ENCODE results near the gene RALGAPA2. TPM values are rescaled to one million over a fixed set of nuclear protein-coding genes. Genes with fewer than 3 reads are reported as not detected.

RALGAPA2 gene
- total RNA-seq, 4 donors from 2014 or later = 89.7 to 126 (median 97.8) TPM

DNA sequence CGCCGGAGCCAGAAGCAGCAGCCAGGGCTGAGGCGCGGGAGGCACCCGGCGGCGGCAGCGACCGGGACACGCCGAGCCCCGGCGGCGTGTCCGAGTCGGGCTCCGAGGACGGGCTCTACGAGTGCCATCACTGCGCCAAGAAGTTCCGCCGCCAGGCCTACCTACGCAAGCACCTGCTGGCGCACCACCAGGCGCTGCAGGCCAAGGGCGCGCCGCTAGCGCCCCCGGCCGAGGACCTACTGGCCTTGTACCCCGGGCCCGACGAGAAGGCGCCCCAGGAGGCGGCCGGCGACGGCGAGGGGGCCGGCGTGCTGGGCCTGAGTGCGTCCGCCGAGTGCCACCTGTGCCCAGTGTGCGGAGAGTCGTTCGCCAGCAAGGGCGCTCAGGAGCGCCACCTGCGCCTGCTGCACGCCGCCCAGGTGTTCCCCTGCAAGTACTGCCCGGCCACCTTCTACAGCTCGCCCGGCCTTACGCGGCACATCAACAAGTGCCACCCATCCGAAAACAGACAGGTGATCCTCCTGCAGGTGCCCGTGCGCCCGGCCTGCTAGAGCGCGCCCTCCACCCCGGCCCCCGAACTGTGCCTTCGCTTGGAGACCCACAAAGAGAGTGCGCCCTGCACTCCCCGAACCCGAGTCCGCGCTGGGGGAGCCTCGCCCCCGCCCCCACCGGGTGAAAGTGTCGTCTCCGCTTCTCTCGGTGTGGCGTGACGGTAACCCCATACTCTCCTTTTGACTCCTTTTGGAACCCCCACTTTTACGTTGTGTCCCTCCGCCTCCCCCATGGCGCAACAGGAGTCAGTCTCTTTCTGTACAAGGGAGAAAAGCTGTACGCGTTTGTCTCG is 343.0 kb downstream of the RALGAPA2 start:
- peak in 1 of 6 experiments; percentile 13 for TF ChIP-seq CTCF (IDR thresholded peaks at IDR 0.05)
- no peak for TF ChIP-seq POLR2A (IDR thresholded peaks at IDR 0.05)
- intact Hi-C loops (cut with DNase I) = no loop called here
- Histone ChIP-seq H3K27me3 (peaks cover 35% of the 10 kb centered on the region), H3K27ac (no peak overlapping the region), H3K4me3 (replicated peaks in 1 of 3) (peak overlapping the region in 1 of 3 donors; percentile 11), H3K4me1 (peaks cover 12 to 39% of the 10 kb centered on the region in 2 donors), H3K36me3 (no peaks in the 10 kb centered on the region), H3K9me3 (no peaks in the 10 kb centered on the region)
- peak; percentile 41 to 51 for DNase-seq
- 0 to 4% methylated on average over 11 to 22 of the region's 86 CpGs for WGBS, 2 donors

DNA sequence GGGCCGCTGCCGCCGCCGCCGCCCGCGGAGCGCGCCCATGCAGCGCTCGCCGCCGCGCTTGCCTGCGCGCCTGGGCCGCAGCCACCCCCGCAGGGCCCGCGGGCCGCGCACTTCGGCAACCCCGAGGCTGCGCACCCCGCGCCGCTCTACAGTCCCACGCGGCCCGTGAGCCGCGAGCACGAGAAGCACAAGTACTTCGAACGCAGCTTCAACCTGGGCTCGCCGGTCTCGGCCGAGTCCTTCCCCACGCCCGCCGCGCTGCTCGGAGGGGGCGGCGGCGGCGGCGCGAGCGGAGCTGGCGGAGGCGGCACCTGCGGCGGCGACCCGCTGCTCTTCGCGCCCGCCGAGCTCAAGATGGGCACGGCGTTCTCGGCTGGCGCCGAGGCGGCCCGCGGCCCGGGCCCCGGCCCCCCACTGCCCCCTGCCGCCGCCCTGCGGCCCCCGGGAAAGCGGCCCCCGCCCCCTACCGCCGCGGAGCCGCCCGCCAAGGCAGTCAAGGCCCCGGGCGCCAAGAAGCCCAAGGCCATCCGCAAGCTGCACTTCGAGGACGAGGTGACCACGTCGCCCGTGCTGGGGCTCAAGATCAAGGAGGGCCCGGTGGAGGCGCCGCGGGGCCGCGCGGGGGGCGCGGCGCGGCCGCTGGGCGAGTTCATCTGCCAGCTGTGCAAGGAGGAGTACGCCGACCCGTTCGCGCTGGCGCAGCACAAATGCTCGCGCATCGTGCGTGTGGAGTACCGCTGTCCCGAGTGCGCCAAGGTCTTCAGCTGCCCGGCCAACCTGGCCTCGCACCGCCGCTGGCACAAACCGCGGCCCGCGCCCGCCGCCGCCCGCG is 343.8 kb downstream of the RALGAPA2 start:
- no peak for TF ChIP-seq CTCF (IDR thresholded peaks at IDR 0.05)
- no peak for TF ChIP-seq POLR2A (IDR thresholded peaks at IDR 0.05)
- peaks cover 43% of the 10 kb centered on the region for H3K27me3 ChIP-seq

DNA sequence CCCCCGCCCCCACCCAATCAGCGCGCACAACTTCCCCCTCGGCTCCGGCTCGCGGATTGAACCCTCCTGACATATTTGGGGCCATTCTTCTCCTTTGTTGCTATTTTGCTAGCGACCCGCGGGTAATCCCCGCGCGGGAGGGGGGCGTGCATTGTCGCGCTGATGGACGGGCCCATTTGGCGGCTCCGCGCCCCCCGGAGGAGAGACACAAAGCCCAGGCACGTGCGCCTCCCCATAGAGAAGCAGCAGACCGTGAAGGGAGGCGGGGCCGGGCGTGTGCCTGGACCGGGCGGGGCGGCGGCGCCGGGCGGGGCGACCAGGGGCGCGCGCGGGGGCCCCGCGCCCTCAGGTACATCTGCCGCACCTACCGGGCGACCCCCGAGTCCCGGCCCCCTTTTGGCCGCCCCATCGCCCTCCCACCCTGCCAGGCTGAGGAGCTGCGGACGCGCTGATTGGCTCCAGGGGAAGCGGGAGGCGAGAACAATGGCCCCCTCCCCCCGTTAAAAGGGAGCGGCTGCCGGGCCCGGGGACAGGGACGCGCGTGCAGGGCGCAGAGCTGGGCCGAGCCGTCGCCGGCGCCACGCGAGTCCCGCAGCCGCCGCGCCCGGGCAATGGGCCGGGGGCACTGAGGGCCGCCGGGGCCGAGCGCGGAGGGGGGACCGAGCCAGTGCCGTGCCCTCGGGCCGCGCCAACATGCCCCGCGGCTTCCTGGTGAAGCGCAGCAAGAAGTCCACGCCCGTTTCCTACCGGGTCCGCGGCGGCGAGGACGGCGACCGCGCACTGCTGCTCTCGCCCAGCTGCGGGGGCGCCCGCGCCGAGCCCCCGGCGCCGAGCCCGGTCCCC is 344.6 kb downstream of the RALGAPA2 start, which contains the start of gene INSM1:
Gene INSM1, plus strand, starts transcription at position 530 of the 843 bp plus-strand sequence. Its CDS starts 164 bp downstream, at position 694.
- Histone ChIP-seq H3K27ac (no peak within 1 kb of the TSS), H3K36me3 (no peaks in the 10 kb centered on the region), H3K9me3 (no peaks in the 10 kb centered on the region), H3K4me1 (peaks cover 18 to 51% of the 10 kb centered on the region in 2 donors), H3K4me3 (replicated peaks in 1 of 3) (no peak within 1 kb of the TSS), H3K27me3 (peaks cover 44% of the 10 kb centered on the region)
- no peak for TF ChIP-seq CTCF (IDR thresholded peaks at IDR 0.05)
- TF ChIP-seq POLR2A (IDR thresholded peaks at IDR 0.05) = no peak
- intact Hi-C loops (cut with DNase I) = no loop called here
- 0 to 5% methylated on average over 4 to 18 of the region's 108 CpGs for WGBS, 2 donors
- DNase-seq = no peak

More for the DNA sequence above, 343.8 kb downstream of the RALGAPA2 start:
- Histone ChIP-seq H3K36me3 (no peaks in the 10 kb centered on the region), H3K4me3 (replicated peaks in 1 of 3) (peak overlapping the region in 1 of 3 donors; percentile 11), H3K9me3 (no peaks in the 10 kb centered on the region), H3K27ac (no peak overlapping the region), H3K4me1 (peaks cover 18 to 47% of the 10 kb centered on the region in 2 donors)
- 0 to 1% methylated on average over 11 to 28 of the region's 130 CpGs for WGBS, 2 donors
- intact Hi-C loops (cut with DNase I) = no loop called here
- no peak for DNase-seq

- peaks cover 18 to 51% of the 10 kb centered on the region in 2 donors for H3K4me1 ChIP-seq
- H3K9me3 ChIP-seq = no peaks in the 10 kb centered on the region
- H3K4me3 ChIP-seq (replicated peaks in 1 of 3) = no peak overlapping the region
- no peak for DNase-seq
- 3 to 5% methylated on average over 29 to 30 of the region's 63 CpGs for WGBS, 2 donors
- H3K36me3 ChIP-seq = no peaks in the 10 kb centered on the region
- H3K27ac ChIP-seq = no peak overlapping the region
- no peak for TF ChIP-seq CTCF (IDR thresholded peaks at IDR 0.05)
- no peak for TF ChIP-seq POLR2A (IDR thresholded peaks at IDR 0.05)
- intact Hi-C loops (cut with DNase I) = no loop called here
- H3K27me3 ChIP-seq = peaks cover 44% of the 10 kb centered on the region
Observed at GRCh38 chr20:20366876-20367574, 345.4 kb downstream of the RALGAPA2 start.

Data from thyroid gland (tissue), 4 donors.